ENCODE measurements around the gene SDK1.

The SDK1 gene

GRCh38 chr7:3832199-3832598, 531.1 kb downstream of the SDK1 start:
- no peak for DNase-seq (ENCODE audit: low spot score in 2 of 2)
- H3K27me3 Mint-ChIP-seq = peaks cover 63% of the 10 kb centered on the region
- no peaks in the 10 kb centered on the region for H3K9me3 Mint-ChIP-seq
- H3K4me1 Mint-ChIP-seq = no peaks in the 10 kb centered on the region
- no peak overlapping the region for H3K27ac Mint-ChIP-seq (ENCODE audit: low read depth)
- H3K36me3 Mint-ChIP-seq (ENCODE audit: insufficient read depth) = no peaks in the 10 kb centered on the region
- no peak overlapping the region for H3K4me3 Mint-ChIP-seq
- ATAC-seq (replicated peaks; ENCODE audit: extremely low read depth, poor library complexity, severe bottlenecking) = no peak

GRCh38 chr7:3835109-3835508, 534.1 kb downstream of the SDK1 start:
- no peak overlapping the region for H3K4me3 Mint-ChIP-seq
- H3K4me1 Mint-ChIP-seq = no peaks in the 10 kb centered on the region
- H3K27me3 Mint-ChIP-seq = peaks cover 77% of the 10 kb centered on the region
- no peaks in the 10 kb centered on the region for H3K9me3 Mint-ChIP-seq
- ATAC-seq (replicated peaks; ENCODE audit: extremely low read depth, poor library complexity, severe bottlenecking) (no peak), DNase-seq (ENCODE audit: low spot score in 2 of 2) (no peak)
- H3K27ac Mint-ChIP-seq (ENCODE audit: low read depth) = no peak overlapping the region
- H3K36me3 Mint-ChIP-seq (ENCODE audit: insufficient read depth) = no peaks in the 10 kb centered on the region

- H3K9me3 Mint-ChIP-seq = no peaks in the 10 kb centered on the region
- DNase-seq (ENCODE audit: low spot score in 2 of 2) (no peak), ATAC-seq (replicated peaks; ENCODE audit: extremely low read depth, poor library complexity, severe bottlenecking) (no peak)
- H3K27me3 Mint-ChIP-seq = peaks cover 73% of the 10 kb centered on the region
- no peaks in the 10 kb centered on the region for H3K4me1 Mint-ChIP-seq
- no peaks in the 10 kb centered on the region for H3K36me3 Mint-ChIP-seq (ENCODE audit: insufficient read depth)
- H3K4me3 Mint-ChIP-seq = no peak overlapping the region
- no peak overlapping the region for H3K27ac Mint-ChIP-seq (ENCODE audit: low read depth)
Observed at GRCh38 chr7:3836855-3837254, 535.8 kb downstream of the SDK1 start.

GRCh38 chr7:3844540-3845151, 543.6 kb downstream of the SDK1 start:
- Mint-ChIP-seq H3K4me1 (no peaks in the 10 kb centered on the region), H3K9me3 (no peaks in the 10 kb centered on the region), H3K27ac (ENCODE audit: low read depth) (no peak overlapping the region)

GRCh38 chr7:3846738-3847137, 545.7 kb downstream of the SDK1 start:
- no peak overlapping the region for H3K4me3 Mint-ChIP-seq
- ATAC-seq (replicated peaks; ENCODE audit: extremely low read depth, poor library complexity, severe bottlenecking) (no peak), DNase-seq (ENCODE audit: low spot score in 2 of 2) (no peak)
- H3K9me3 Mint-ChIP-seq = no peaks in the 10 kb centered on the region
- H3K36me3 Mint-ChIP-seq (ENCODE audit: insufficient read depth) = no peaks in the 10 kb centered on the region
- H3K4me1 Mint-ChIP-seq = no peaks in the 10 kb centered on the region
- H3K27me3 Mint-ChIP-seq = peaks cover 23% of the 10 kb centered on the region
- no peak overlapping the region for H3K27ac Mint-ChIP-seq (ENCODE audit: low read depth)

More at GRCh38 chr7:3844540-3845151, 543.6 kb downstream of the SDK1 start:
- Mint-ChIP-seq H3K27me3 (peaks cover 25% of the 10 kb centered on the region), H3K4me3 (no peak overlapping the region), H3K36me3 (ENCODE audit: insufficient read depth) (no peaks in the 10 kb centered on the region)
- ATAC-seq (replicated peaks; ENCODE audit: extremely low read depth, poor library complexity, severe bottlenecking) (no peak), DNase-seq (ENCODE audit: low spot score in 2 of 2) (no peak)

- Mint-ChIP-seq H3K9me3 (no peaks in the 10 kb centered on the region), H3K27me3 (peaks cover 27% of the 10 kb centered on the region), H3K27ac (ENCODE audit: low read depth) (no peak overlapping the region), H3K4me3 (no peak overlapping the region), H3K36me3 (ENCODE audit: insufficient read depth) (no peaks in the 10 kb centered on the region), H3K4me1 (no peaks in the 10 kb centered on the region)
- no peak for DNase-seq (ENCODE audit: low spot score in 2 of 2)
- no peak for ATAC-seq (replicated peaks; ENCODE audit: extremely low read depth, poor library complexity, severe bottlenecking)
Observed at GRCh38 chr7:3847336-3847735, 546.3 kb downstream of the SDK1 start.

- Mint-ChIP-seq H3K27ac (ENCODE audit: low read depth) (no peak overlapping the region), H3K27me3 (peaks cover 33% of the 10 kb centered on the region), H3K4me1 (no peaks in the 10 kb centered on the region), H3K36me3 (ENCODE audit: insufficient read depth) (peaks cover 2% of the 10 kb centered on the region), H3K9me3 (no peaks in the 10 kb centered on the region), H3K4me3 (no peak overlapping the region)
- DNase-seq (ENCODE audit: low spot score in 2 of 2) = no peak
- ATAC-seq (replicated peaks; ENCODE audit: extremely low read depth, poor library complexity, severe bottlenecking) = no peak
Observed at GRCh38 chr7:3859431-3859830, 558.4 kb downstream of the SDK1 start.

GRCh38 chr7:3860932-3861331, 559.9 kb downstream of the SDK1 start:
- Mint-ChIP-seq H3K4me1 (no peaks in the 10 kb centered on the region), H3K27me3 (peaks cover 32% of the 10 kb centered on the region), H3K27ac (ENCODE audit: low read depth) (no peak overlapping the region), H3K4me3 (no peak overlapping the region), H3K9me3 (no peaks in the 10 kb centered on the region), H3K36me3 (ENCODE audit: insufficient read depth) (peaks cover under 1% of the 10 kb centered on the region)
- DNase-seq (ENCODE audit: low spot score in 2 of 2) (no peak), ATAC-seq (replicated peaks; ENCODE audit: extremely low read depth, poor library complexity, severe bottlenecking) (no peak)

- Mint-ChIP-seq H3K27me3 (peaks cover 33% of the 10 kb centered on the region), H3K27ac (ENCODE audit: low read depth) (no peak overlapping the region), H3K4me3 (no peak overlapping the region), H3K36me3 (ENCODE audit: insufficient read depth) (no peaks in the 10 kb centered on the region), H3K4me1 (no peaks in the 10 kb centered on the region), H3K9me3 (no peaks in the 10 kb centered on the region)
- ATAC-seq (replicated peaks; ENCODE audit: extremely low read depth, poor library complexity, severe bottlenecking) (no peak), DNase-seq (ENCODE audit: low spot score in 2 of 2) (no peak)
Observed at GRCh38 chr7:3861386-3861785, 560.3 kb downstream of the SDK1 start.

GRCh38 chr7:3861941-3862340, 560.9 kb downstream of the SDK1 start:
- ATAC-seq (replicated peaks; ENCODE audit: extremely low read depth, poor library complexity, severe bottlenecking) (no peak), DNase-seq (ENCODE audit: low spot score in 2 of 2) (no peak)
- H3K36me3 Mint-ChIP-seq (ENCODE audit: insufficient read depth) = no peaks in the 10 kb centered on the region
- H3K27ac Mint-ChIP-seq (ENCODE audit: low read depth) = no peak overlapping the region
- H3K4me1 Mint-ChIP-seq = no peaks in the 10 kb centered on the region
- H3K9me3 Mint-ChIP-seq = no peaks in the 10 kb centered on the region
- peaks cover 31% of the 10 kb centered on the region for H3K27me3 Mint-ChIP-seq
- no peak overlapping the region for H3K4me3 Mint-ChIP-seq

- H3K4me1 Mint-ChIP-seq = no peaks in the 10 kb centered on the region
- H3K9me3 Mint-ChIP-seq = no peaks in the 10 kb centered on the region
- H3K4me3 Mint-ChIP-seq = no peak overlapping the region
- peaks cover 24% of the 10 kb centered on the region for H3K27me3 Mint-ChIP-seq
- no peak overlapping the region for H3K27ac Mint-ChIP-seq (ENCODE audit: low read depth)
- no peaks in the 10 kb centered on the region for H3K36me3 Mint-ChIP-seq (ENCODE audit: insufficient read depth)
- DNase-seq (ENCODE audit: low spot score in 2 of 2) (no peak), ATAC-seq (replicated peaks; ENCODE audit: extremely low read depth, poor library complexity, severe bottlenecking) (no peak)
Observed at GRCh38 chr7:3862774-3863173, 561.7 kb downstream of the SDK1 start.

GRCh38 chr7:3866277-3866676, 565.2 kb downstream of the SDK1 start:
- Mint-ChIP-seq H3K27ac (ENCODE audit: low read depth) (no peak overlapping the region), H3K9me3 (no peaks in the 10 kb centered on the region), H3K27me3 (peaks cover 30% of the 10 kb centered on the region), H3K36me3 (ENCODE audit: insufficient read depth) (no peaks in the 10 kb centered on the region), H3K4me3 (no peak overlapping the region), H3K4me1 (no peaks in the 10 kb centered on the region)
- DNase-seq (ENCODE audit: low spot score in 2 of 2) (no peak), ATAC-seq (replicated peaks; ENCODE audit: extremely low read depth, poor library complexity, severe bottlenecking) (no peak)

- no peak overlapping the region for H3K4me3 Mint-ChIP-seq
- no peaks in the 10 kb centered on the region for H3K4me1 Mint-ChIP-seq
- peaks cover 45% of the 10 kb centered on the region for H3K27me3 Mint-ChIP-seq
- no peak for ATAC-seq (replicated peaks; ENCODE audit: extremely low read depth, poor library complexity, severe bottlenecking)
- DNase-seq (ENCODE audit: low spot score in 2 of 2) = no peak
- H3K9me3 Mint-ChIP-seq = no peaks in the 10 kb centered on the region
- no peaks in the 10 kb centered on the region for H3K36me3 Mint-ChIP-seq (ENCODE audit: insufficient read depth)
- no peak overlapping the region for H3K27ac Mint-ChIP-seq (ENCODE audit: low read depth)
Observed at GRCh38 chr7:3867863-3868262, 566.8 kb downstream of the SDK1 start.

Measured in central memory CD8-positive, alpha-beta T cell (primary cell).